Psoas muscle (tissue), 8 donors: ENCODE measurements around the gene RHD. TPM values are rescaled to one million over a fixed set of nuclear protein-coding genes. Genes with fewer than 3 reads are reported as not detected.
"Not testable (repeated sequence)": the region's sequence is repeated elsewhere in the genome, so short reads cannot be mapped to it uniquely, and the experiment has no call there.

ENCODE experiments used
- ATAC-seq, 4 donors: fragments of 200-7000 bp; cut with Tn5 transposase; one replicate each; pipeline ENCODE4 v1.9.1; 2020; ENCODE audit warnings: moderate library complexity in 3 of 4, mild to moderate bottlenecking in 2 of 4
- DNase-seq, 2 donors: peaks; one replicate each; pipeline ENCODE4 v3.0.0-alpha.2; 2020
- H3K27ac ChIP-seq: fragments of 200-600 bp; one replicate; pipeline ENCODE4 v1.8.0; 2022
- H3K27me3 ChIP-seq, 3 donors: fragments of 200-600 bp in 1 of 3; one replicate each; pipeline versions ENCODE4 v1.6.1 to v1.8.0; 2013 to 2022; ENCODE audit warnings: low read length in 2 of 3, mild to moderate bottlenecking in 2 of 3, moderate library complexity in 1 of 3; ENCODE audit not compliant: insufficient read depth in 3 of 3
- H3K36me3 ChIP-seq, 2 donors: fragments of 200-600 bp in 1 of 2; one replicate each; pipeline versions ENCODE4 v1.6.1 to v1.8.0; 2013 to 2022; ENCODE audit warnings: low read depth in 1 of 2, mild to moderate bottlenecking in 1 of 2, moderate library complexity in 1 of 2; ENCODE audit not compliant: insufficient read depth in 1 of 2
- H3K4me1 ChIP-seq: fragments of 200-600 bp; one replicate; pipeline ENCODE4 v1.8.0; 2022
- H3K4me3 ChIP-seq: fragments of 200-600 bp; one replicate; pipeline ENCODE4 v1.8.0; 2022; ENCODE audit warnings: mild to moderate bottlenecking
- H3K9me3 ChIP-seq: fragments of 200-600 bp; one replicate; pipeline ENCODE4 v1.8.0; 2022
- WGBS, 3 donors: extraction: QIAGEN DNeasy Blood & Tissue Kit; methylation state at CpG; one replicate each; pipeline versions ENCODE4 v1.1.6 to v1.1.7; 2013; 5-methylcytosine and 5-hydroxymethylcytosine counted together
- intact Hi-C, 2 donors: fragments of 100-400 bp; cut with DNase I; formaldehyde crosslinking; loops; one replicate each; pipeline versions ENCODE4 v1.11.0 to v1.14.2; 2022
- polyA plus RNA-seq, 3 donors: library from polyadenylated mRNA; stranded (reverse); fragments of 200-250 nt; gene quantifications; one replicate each; pipeline ENCODE4 v1.2.3, GENCODE V29; 2013
- total RNA-seq, 4 donors: library from RNA; stranded (reverse); fragmentation: NEBNext Ultra II Directional in 2 of 4; extraction: Animal tissue kit (Norgen Biotek cat#: 25700) in 2 of 4; gene quantifications; one replicate each; pipeline versions ENCODE4 v1.2.1 to v1.2.4, GENCODE V29; 2021 to 2023
- TF ChIP-seq, protein P1 (sequence below): fragments of 200-600 bp; IDR thresholded peaks from one replicate; pipeline ENCODE4 v1.8.0; 2022; ENCODE audit warnings: antibody characterized with exemption
- donor health status: healthy with polysubstance abuse.
- donor health status: DM: no; HTN: no; CAD: no; lungs with moderate emphysema.
- donor health status: Bipolar disorder and iron deficiency.
- donor health status: healthy.
- donor health status: DM: yes; HTN: yes; CAD: no.
- donor health status: DM: no; HTN: no; CAD: no.
- donor health status: DM: no; HTN: no; CAD: no.
- donor health status: DM: yes; HTN: yes; CAD: no.

RHD gene
- total and polyA plus RNA-seq, 7 donors: 0.12 TPM; not detected in 6

DNA sequence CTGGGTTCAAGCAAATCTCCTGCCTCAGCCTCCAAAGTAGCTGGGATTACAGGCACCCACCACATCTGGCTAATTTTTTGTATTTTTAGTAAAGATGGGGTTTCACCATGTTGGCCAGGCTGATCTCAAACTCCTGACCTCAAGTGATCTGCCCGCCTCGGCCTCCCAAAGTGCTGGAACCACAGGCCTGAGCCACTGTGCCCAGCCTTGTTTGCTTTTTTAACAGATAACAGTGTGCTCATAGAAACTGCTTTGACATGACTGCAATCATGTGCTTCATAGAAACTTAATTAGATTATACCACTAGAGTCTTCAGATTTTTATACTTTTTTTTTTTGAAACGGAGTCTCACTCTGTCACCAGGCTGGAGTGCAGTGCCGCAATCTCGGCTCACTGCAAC lies 57.0 kb downstream of the RHD start:
- DNase-seq, intact Hi-C loops, H3K27ac ChIP-seq: not testable (repeated sequence)

DNA sequence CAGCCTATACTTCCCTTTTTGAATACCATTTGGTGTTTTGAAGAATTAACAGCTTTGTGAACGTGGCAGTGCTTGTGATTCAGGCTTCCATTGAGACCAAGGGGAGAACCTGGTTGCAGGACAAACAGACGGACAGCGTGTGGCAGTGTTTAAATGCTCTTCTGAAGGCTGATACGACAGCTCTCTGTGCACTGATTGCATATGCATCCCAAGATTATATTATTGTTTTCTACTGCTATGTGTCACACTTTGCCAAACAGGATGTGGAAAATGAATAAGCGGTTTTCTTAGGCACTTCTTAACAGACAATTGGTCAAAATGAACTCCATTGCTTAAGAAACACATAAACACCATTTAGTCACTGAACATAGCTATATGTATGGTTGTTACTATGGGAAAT lies 57.6 kb downstream of the RHD start:
- H3K9me3 ChIP-seq, H3K36me3 ChIP-seq, intact Hi-C loops, H3K4me3 ChIP-seq, DNase-seq, ATAC-seq, H3K27ac ChIP-seq, H3K4me1 ChIP-seq, H3K27me3 ChIP-seq: not testable (repeated sequence)
- WGBS, 3 donors: 56 to 61% (median 58%) methylated on average over 5 of the region's 5 CpGs

More for the DNA sequence above, 57.0 kb downstream of the RHD start:
- not testable (repeated sequence) for H3K27me3 ChIP-seq, H3K36me3 ChIP-seq, ATAC-seq, H3K4me3 ChIP-seq, H3K9me3 ChIP-seq, H3K4me1 ChIP-seq
- 89 to 94% (median 93%) methylated on average over 5 of the region's 5 CpGs for WGBS, 3 donors

DNA sequence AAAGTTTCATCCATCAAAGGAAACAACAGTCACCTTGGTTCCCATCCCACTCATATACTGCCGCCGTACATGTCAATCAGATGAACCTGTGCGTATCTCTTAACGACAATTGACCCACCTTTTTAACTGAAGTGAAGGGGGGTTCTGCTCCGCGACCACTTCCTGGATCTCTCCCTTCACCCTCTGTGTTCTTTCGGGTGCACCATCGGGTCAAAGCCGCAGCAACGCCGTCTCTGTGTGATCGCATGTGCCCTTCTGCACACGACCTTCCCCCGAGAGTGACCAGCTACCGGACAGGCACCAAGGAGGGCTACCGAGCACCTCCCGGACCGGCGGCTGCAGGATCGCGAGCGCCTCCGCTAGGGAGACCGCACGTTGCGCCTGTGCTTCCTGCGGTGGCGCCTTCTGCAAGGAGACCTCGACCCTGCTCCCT lies 64.6 kb downstream of the RHD start:
- intact Hi-C loops: loop anchor here in 1 of 2 donors (5.0 kb wide), 1 partner anchor 95 kb away; no protein-coding TSS in a partner anchor
- DNase-seq (peak; percentile 45 to 72), ATAC-seq (peak; percentile 68 to 80 (median 76))
- Histone ChIP-seq H3K4me1 (peaks cover 21% of the 10 kb centered on the region), H3K27ac (peak overlapping the region; percentile 60), H3K4me3 (peak overlapping the region; percentile 87)
- not testable (repeated sequence) for H3K27me3 ChIP-seq, H3K36me3 ChIP-seq, H3K9me3 ChIP-seq
- 0% methylated on average over 12 to 26 of the region's 29 CpGs for WGBS, 3 donors

DNA sequence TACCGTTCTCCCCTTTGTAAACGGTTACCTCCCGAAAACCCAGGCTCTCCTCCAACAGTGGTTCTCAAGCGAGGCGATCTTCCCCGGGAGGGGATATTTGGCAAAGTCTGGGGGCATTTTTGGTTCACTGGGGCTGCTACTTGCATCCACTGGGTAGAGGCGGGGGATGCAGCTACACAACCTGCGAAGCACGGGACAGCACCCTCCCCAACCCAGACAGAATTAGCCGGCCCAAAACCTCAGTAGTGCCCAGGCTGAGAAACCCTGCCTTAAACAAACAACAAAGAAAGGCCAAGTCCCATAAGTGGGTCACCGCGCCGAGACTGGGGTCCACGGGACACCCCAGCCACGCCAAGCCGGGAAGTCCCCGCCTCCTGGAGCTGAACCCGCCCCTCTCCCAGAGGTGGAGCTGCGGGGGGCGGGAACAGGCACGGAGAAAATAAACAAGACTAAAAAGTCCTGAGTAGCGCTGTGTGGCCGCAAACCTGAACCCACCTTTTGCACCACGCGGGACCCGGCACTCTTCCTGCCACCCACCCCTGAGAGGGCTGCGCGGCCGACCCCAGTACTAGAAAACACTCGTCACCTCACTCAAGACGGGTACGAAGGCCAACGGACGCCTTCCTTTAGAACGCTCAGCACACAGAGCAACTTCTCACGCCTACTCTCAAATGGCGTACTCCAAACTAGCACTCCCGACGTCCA lies 65.3 kb downstream of the RHD start:
- peak; percentile 72 to 83 (median 74) for ATAC-seq
- intact Hi-C loops: loop anchor here in 1 of 2 donors (5.0 kb wide), 1 partner anchor 95 kb away; no protein-coding TSS in a partner anchor
- H3K36me3 ChIP-seq, H3K27me3 ChIP-seq, DNase-seq, H3K9me3 ChIP-seq: not testable (repeated sequence)
- WGBS, 3 donors: 1 to 3% (median 1%) methylated on average over 12 to 22 of the region's 39 CpGs
- Histone ChIP-seq H3K4me1 (peaks cover 21% of the 10 kb centered on the region), H3K4me3 (peak overlapping the region; percentile 98), H3K27ac (peak overlapping the region; percentile 99)

DNA sequence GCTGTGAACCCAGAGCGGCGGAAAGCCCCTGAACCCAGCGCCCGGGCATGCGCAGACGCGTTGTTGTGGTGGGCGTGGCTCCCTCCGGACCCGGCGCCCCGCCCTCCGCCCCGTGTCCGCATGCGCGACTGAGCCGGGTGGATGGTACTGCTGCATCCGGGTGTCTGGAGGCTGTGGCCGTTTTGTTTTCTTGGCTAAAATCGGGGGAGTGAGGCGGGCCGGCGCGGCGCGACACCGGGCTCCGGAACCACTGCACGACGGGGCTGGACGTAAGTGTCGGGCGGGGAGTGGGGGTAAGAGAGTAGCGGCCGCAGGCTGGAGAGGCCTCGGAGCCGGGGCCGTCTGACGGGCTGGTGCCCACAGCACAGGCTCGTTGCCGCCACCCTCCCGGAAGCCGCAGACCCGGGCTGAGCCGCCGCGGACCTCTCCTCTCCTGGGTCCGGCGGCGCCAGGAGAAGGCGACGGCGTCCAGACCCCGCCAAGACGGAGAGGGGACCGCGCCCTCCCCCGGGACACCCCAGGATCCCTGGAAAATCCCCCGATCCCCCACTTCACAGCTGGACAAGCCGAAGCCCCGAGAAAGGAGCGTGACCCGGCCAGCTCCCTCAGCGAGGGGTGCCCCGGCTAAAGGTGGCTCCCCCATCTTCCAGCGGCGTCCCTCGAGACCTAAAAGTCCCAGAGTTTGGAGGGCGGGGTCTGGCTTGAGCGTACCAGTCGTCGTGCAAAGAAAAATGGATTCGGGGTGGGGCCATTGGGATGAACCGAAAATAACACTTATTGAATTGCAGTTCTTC lies 66.1 kb downstream of the RHD start, which contains the start of gene TMEM50A:
Gene TMEM50A (plus strand): TSS at position 147 of the 794 bp plus-strand sequence. CDS start 2,153 bp downstream, outside the sequence.
- 0% methylated on average over 50 to 69 of the region's 75 CpGs for WGBS, 3 donors
- H3K27me3 ChIP-seq: no peaks in the 10 kb centered on the region

DNA sequence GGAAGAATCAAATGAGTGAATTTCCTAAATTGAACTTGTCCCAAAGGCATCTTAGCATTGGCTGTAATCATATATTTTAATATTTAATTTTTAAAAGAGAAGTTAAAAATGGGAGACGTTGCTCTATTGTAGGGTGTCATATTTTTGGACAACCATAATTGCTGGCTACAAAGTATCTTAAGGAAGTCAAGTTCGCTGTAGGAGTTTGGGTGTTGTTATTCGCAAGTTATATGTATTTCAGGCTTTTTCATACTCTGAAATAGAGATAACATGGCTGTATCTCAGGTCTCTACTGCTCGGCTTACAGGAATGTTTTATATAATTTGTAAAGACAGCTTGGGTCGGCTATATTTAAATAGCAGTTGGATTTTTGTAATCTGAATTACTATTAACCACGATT lies 66.7 kb downstream of the RHD start:
- ATAC-seq (no peak), DNase-seq (no peak)
- Histone ChIP-seq H3K9me3 (no peaks in the 10 kb centered on the region), H3K36me3 (no peaks in the 10 kb centered on the region), H3K4me3 (peak overlapping the region; percentile 98), H3K4me1 (peaks cover 26% of the 10 kb centered on the region), H3K27ac (peak overlapping the region; percentile 99), H3K27me3 (no peaks in the 10 kb centered on the region)
- 0 to 1% (median 1%) methylated on average over 6 of the region's 6 CpGs for WGBS, 3 donors
- intact Hi-C loops: loop anchor here in 1 of 2 donors (5.0 kb wide), 1 partner anchor 97 kb away; no protein-coding TSS in a partner anchor
- TF ChIP-seq, protein P1, sequence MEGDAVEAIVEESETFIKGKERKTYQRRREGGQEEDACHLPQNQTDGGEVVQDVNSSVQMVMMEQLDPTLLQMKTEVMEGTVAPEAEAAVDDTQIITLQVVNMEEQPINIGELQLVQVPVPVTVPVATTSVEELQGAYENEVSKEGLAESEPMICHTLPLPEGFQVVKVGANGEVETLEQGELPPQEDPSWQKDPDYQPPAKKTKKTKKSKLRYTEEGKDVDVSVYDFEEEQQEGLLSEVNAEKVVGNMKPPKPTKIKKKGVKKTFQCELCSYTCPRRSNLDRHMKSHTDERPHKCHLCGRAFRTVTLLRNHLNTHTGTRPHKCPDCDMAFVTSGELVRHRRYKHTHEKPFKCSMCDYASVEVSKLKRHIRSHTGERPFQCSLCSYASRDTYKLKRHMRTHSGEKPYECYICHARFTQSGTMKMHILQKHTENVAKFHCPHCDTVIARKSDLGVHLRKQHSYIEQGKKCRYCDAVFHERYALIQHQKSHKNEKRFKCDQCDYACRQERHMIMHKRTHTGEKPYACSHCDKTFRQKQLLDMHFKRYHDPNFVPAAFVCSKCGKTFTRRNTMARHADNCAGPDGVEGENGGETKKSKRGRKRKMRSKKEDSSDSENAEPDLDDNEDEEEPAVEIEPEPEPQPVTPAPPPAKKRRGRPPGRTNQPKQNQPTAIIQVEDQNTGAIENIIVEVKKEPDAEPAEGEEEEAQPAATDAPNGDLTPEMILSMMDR: no peak

More for the DNA sequence above, 66.1 kb downstream of the RHD start, which contains the start of gene TMEM50A:
- intact Hi-C loops: loop anchor here in 1 of 2 donors (5.0 kb wide), 1 partner anchor 96 kb away; no protein-coding TSS in a partner anchor
- H3K9me3 ChIP-seq: no peaks in the 10 kb centered on the region
- peak within 1 kb of the TSS; percentile 98 for H3K4me3 ChIP-seq
- ATAC-seq (peak; percentile 96 to 97 (median 97)), DNase-seq (peak; percentile 91 to 96)
- H3K27ac ChIP-seq: peak within 1 kb of the TSS; percentile 99
- H3K36me3 ChIP-seq: no peaks in the 10 kb centered on the region
- peaks cover 21% of the 10 kb centered on the region for H3K4me1 ChIP-seq
- TF ChIP-seq, protein P1: no peak
